Fibroblast of pulmonary artery (primary cell): ENCODE measurements around the gene EGF.

ENCODE experiments used
- DNase-seq: peaks from one replicate; pipeline ENCODE4 v3.0.0-alpha.2; 2010; ENCODE audit warnings: low read depth
- H3K4me3 ChIP-seq: replicated peaks from 2 replicates; pipeline ENCODE4 v1.5.1; 2011; ENCODE audit warnings: low read depth, mild to moderate bottlenecking, control low read depth, low read length, moderate library complexity
- CTCF ChIP-seq: IDR thresholded peaks from 2 replicates; pipeline ENCODE4 v1.5.1; 2011; ENCODE audit warnings: mild to moderate bottlenecking, control low read depth, low read length, inconsistent platforms; ENCODE audit errors: missing control alignments

The EGF gene

GRCh38 chr4:109955146-109955545, 42.5 kb downstream of the EGF start:
- H3K4me3 ChIP-seq = no peak overlapping the region
- TF ChIP-seq CTCF = no peak
- DNase-seq = no peak

- DNase-seq = no peak
- no peak overlapping the region for H3K4me3 ChIP-seq
- TF ChIP-seq CTCF = no peak
Observed at GRCh38 chr4:109957227-109957626, 44.5 kb downstream of the EGF start.

- no peak overlapping the region for H3K4me3 ChIP-seq
- no peak for DNase-seq
- TF ChIP-seq CTCF = no peak
Observed at GRCh38 chr4:109959195-109959594, 46.5 kb downstream of the EGF start.

- TF ChIP-seq CTCF = no peak
- DNase-seq = no peak
- no peak overlapping the region for H3K4me3 ChIP-seq
Observed at GRCh38 chr4:109962401-109962800, 49.7 kb downstream of the EGF start.

DNA sequence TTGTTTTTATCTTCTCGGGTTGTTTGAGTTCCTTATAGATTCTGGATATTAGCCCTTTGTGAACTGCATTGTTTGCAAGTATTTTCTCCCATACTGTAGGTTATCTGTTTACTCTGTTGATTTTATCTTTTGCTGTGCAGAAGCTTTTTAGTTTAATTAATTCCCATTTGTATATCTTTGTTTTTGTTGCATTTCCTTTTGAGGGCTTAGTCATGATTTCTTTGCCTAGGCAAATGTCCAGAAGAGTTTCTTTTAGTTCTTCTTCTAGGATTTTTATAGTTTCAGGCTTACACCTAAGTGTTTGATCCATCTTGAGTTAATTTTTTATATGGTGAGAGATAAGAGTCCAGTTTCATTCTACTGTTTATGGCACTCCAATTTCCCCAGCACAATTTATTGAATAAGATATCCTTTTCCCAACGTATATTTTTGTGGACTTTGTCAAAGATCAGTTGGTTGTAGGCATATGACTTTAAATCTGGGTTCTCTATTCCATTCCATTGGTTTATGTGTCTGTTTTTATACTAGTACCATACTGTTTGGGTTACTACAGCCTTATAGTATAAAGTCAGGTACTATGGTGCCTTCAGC, 54.3 kb downstream of the EGF start:
- DNase-seq = no peak
- no peak for TF ChIP-seq CTCF
- no peak overlapping the region for H3K4me3 ChIP-seq

DNA sequence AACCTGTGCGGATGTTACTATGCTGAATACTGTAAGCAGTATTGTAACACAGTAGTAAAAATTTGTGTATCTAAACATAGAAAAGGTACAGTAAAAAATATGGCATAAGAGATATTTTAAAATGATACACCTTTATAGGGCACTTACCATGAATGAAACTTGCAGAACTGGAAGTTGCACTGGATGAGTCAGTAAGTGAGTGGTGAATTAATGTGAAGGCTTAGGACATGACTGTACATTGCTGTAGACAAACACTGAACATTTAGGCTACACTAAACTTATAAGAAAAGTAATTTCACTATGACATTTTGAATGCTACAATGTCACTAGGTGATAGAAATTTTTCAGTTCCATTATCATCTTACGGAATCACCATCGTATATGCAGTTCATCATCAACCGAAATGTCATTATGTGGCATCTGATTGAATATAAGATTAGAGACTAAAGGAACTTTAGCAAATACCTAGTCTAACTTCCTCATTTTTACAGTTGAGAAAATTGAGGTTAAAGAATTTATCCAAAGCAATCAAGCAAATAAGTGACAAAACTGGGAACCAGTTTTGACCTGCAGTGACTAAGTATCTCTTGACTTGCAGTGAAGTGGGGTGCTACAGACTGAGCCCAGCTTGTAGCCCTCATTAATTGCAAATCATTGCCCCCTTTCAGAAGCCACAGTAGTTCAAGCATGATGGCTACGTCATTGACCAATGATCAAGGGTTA, 55.3 kb downstream of the EGF start:
- no peak overlapping the region for H3K4me3 ChIP-seq
- no peak for TF ChIP-seq CTCF

GRCh38 chr4:109969087-109969486, 56.4 kb downstream of the EGF start:
- TF ChIP-seq CTCF = no peak
- DNase-seq = no peak
- H3K4me3 ChIP-seq = no peak overlapping the region

More for the DNA sequence above, 55.3 kb downstream of the EGF start:
- DNase-seq = peak; percentile 7
